ENCODE data around the gene KRT4. TPM values are rescaled to one million over a fixed set of nuclear protein-coding genes. Genes with fewer than 3 reads are reported as not detected.
"Not testable (repeated sequence)": the region's sequence is repeated elsewhere in the genome, so short reads cannot be mapped to it uniquely, and the experiment has no call there.

Gene KRT4
- total RNA-seq, 1 donor from 2014 or later, result 1.3 TPM

- no peak for TF ChIP-seq CTCF (IDR thresholded peaks at IDR 0.05; ENCODE audit: unreplicated experiment)
- no peaks in the 10 kb centered on the region for H3K36me3 Mint-ChIP-seq
- peaks cover 35% of the 10 kb centered on the region for H3K27me3 Mint-ChIP-seq (ENCODE audit: low read depth)
- DNase-seq (ENCODE audit: low spot score in 2 of 2, unreplicated experiment in 2 of 2), result no peak
- peaks cover 6% of the 10 kb centered on the region for H3K9me3 Mint-ChIP-seq
- peaks cover 5% of the 10 kb centered on the region for H3K4me1 Mint-ChIP-seq
- H3K4me3 Mint-ChIP-seq, result no peak overlapping the region
- H3K27ac Mint-ChIP-seq, result no peak overlapping the region
These were observed 42.9 kb upstream of the KRT4 start for GRCh38 chr12:52856787-52857186.

- H3K4me3 Mint-ChIP-seq; H3K9me3 Mint-ChIP-seq; DNase-seq (ENCODE audit: low spot score in 2 of 2, unreplicated experiment in 2 of 2); H3K36me3 Mint-ChIP-seq; H3K4me1 Mint-ChIP-seq; H3K27ac Mint-ChIP-seq: not testable (repeated sequence)
- H3K27me3 Mint-ChIP-seq (ENCODE audit: low read depth), result peaks cover 42% of the 10 kb centered on the region
These were observed 42.2 kb upstream of the KRT4 start for GRCh38 chr12:52856077-52856476.

GRCh38 chr12:52851787-52852186 is 37.9 kb upstream of the KRT4 start:
- no peak for DNase-seq (ENCODE audit: low spot score in 2 of 2, unreplicated experiment in 2 of 2)
- Mint-ChIP-seq H3K27ac (no peak overlapping the region), H3K4me1 (peaks cover 6% of the 10 kb centered on the region), H3K36me3 (no peaks in the 10 kb centered on the region), H3K27me3 (ENCODE audit: low read depth) (peaks cover 53% of the 10 kb centered on the region), H3K4me3 (no peak overlapping the region), H3K9me3 (peaks cover 6% of the 10 kb centered on the region)
- no peak for TF ChIP-seq CTCF (IDR thresholded peaks at IDR 0.05; ENCODE audit: unreplicated experiment)

GRCh38 chr12:52850681-52851080 is 36.8 kb upstream of the KRT4 start:
- Mint-ChIP-seq H3K4me1 (peaks cover 6% of the 10 kb centered on the region), H3K36me3 (no peaks in the 10 kb centered on the region), H3K27me3 (ENCODE audit: low read depth) (peaks cover 58% of the 10 kb centered on the region), H3K27ac (no peak overlapping the region), H3K4me3 (no peak overlapping the region), H3K9me3 (peaks cover 4% of the 10 kb centered on the region)
- no peak for TF ChIP-seq CTCF (IDR thresholded peaks at IDR 0.05; ENCODE audit: unreplicated experiment)
- no peak for DNase-seq (ENCODE audit: low spot score in 2 of 2, unreplicated experiment in 2 of 2)

GRCh38 chr12:52849511-52849910 is 35.6 kb upstream of the KRT4 start:
- no peak for DNase-seq (ENCODE audit: low spot score in 2 of 2, unreplicated experiment in 2 of 2)
- TF ChIP-seq CTCF (IDR thresholded peaks at IDR 0.05; ENCODE audit: unreplicated experiment), result no peak
- no peaks in the 10 kb centered on the region for H3K9me3 Mint-ChIP-seq
- H3K4me3 Mint-ChIP-seq, result no peak overlapping the region
- peaks cover 6% of the 10 kb centered on the region for H3K4me1 Mint-ChIP-seq
- H3K27ac Mint-ChIP-seq, result no peak overlapping the region
- H3K27me3 Mint-ChIP-seq (ENCODE audit: low read depth), result peaks cover 52% of the 10 kb centered on the region
- H3K36me3 Mint-ChIP-seq, result no peaks in the 10 kb centered on the region

GRCh38 chr12:52848661-52849255 is 34.8 kb upstream of the KRT4 start, which contains the start of gene KRT78:
KRT78 (minus strand) TSS chr12:52848994; CDS start chr12:52848930, 64 bp downstream.
- Mint-ChIP-seq H3K9me3 (no peaks in the 10 kb centered on the region), H3K27ac (no peak within 1 kb of the TSS), H3K36me3 (no peaks in the 10 kb centered on the region), H3K4me3 (no peak within 1 kb of the TSS), H3K27me3 (ENCODE audit: low read depth) (peaks cover 47% of the 10 kb centered on the region), H3K4me1 (peaks cover 6% of the 10 kb centered on the region)
- no peak for DNase-seq (ENCODE audit: low spot score in 2 of 2, unreplicated experiment in 2 of 2)
- TF ChIP-seq CTCF (IDR thresholded peaks at IDR 0.05; ENCODE audit: unreplicated experiment), result no peak

Measured in mesothelial cell of epicardium (in vitro differentiated cells).